ENCODE measurements around the gene WFDC10B. TPM values are rescaled to one million over a fixed set of nuclear protein-coding genes. Genes with fewer than 3 reads are reported as not detected.
"Not testable (repeated sequence)": the region's sequence is repeated elsewhere in the genome, so short reads cannot be mapped to it uniquely, and the experiment has no call there.

The WFDC10B gene
- total RNA-seq, 1 experiment from 2014 or later, result not detected

DNA sequence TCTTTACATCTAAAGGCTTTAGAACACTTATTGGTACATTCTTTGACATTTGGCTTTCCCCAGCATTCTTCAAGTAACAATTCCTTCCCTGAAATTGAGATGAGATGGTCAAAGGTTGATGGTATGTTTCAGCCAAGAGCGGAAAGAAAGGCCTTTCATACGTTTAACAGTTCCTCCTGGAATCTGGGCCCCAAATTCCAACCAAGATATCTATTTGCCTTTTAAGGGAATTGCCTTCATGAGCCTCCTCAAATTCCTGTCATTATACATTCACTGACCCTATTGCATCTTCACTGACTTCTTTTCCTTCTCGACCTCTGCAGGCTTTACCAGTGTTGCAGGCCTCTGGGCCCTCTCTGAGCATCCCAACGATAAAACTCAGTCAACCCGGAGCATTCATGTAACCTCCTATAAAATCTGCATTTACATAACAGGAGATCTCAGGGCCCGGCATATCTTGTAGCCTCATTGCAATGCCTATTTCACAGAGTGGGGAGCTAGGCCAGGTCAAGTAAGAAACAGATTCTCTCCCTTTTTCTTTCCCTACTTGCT, 55.4 kb downstream of the WFDC10B start:
- no peaks in the 10 kb centered on the region for H3K36me3 ChIP-seq (ENCODE audit: low read depth)
- intact Hi-C loops (cut with micrococcal nuclease; ENCODE audit: unreplicated experiment), result no loop called here
- no peak for TF ChIP-seq EZH2 (IDR thresholded peaks at IDR 0.05; ENCODE audit: low read depth)
- TF ChIP-seq, protein P1, sequence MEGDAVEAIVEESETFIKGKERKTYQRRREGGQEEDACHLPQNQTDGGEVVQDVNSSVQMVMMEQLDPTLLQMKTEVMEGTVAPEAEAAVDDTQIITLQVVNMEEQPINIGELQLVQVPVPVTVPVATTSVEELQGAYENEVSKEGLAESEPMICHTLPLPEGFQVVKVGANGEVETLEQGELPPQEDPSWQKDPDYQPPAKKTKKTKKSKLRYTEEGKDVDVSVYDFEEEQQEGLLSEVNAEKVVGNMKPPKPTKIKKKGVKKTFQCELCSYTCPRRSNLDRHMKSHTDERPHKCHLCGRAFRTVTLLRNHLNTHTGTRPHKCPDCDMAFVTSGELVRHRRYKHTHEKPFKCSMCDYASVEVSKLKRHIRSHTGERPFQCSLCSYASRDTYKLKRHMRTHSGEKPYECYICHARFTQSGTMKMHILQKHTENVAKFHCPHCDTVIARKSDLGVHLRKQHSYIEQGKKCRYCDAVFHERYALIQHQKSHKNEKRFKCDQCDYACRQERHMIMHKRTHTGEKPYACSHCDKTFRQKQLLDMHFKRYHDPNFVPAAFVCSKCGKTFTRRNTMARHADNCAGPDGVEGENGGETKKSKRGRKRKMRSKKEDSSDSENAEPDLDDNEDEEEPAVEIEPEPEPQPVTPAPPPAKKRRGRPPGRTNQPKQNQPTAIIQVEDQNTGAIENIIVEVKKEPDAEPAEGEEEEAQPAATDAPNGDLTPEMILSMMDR (conservative IDR thresholded peaks at IDR 0.05), result no peak
- ChIA-PET CTCF (no interaction called here), POLR2A (ENCODE audit: unreplicated experiment) (no interaction called here)
- BruUV-seq (replicated peaks), result no TSS peak
- H3K27me3 ChIP-seq (ENCODE audit: insufficient read depth, low read depth), result no peaks in the 10 kb centered on the region
- H3K4me3 ChIP-seq, result no peak overlapping the region
- DNase-seq, result no peak
- H3K27ac ChIP-seq, result no peak overlapping the region
- no peak overlapping the region for H2AFZ ChIP-seq
- H3K9me2 ChIP-seq (ENCODE audit: insufficient read depth), result no peaks in the 10 kb centered on the region; the same call in 1 of the 2 replicates
- H4K20me1 ChIP-seq (ENCODE audit: insufficient read depth), result no peaks in the 10 kb centered on the region
- no peaks in the 10 kb centered on the region for H3K9me3 ChIP-seq (ENCODE audit: insufficient read depth, low read depth)
- H3F3A ChIP-seq (ENCODE audit: insufficient read depth, low read depth), result no peaks in the 10 kb centered on the region
- H3K4me1 ChIP-seq (replicated peaks; ENCODE audit: insufficient read depth), result no peaks in the 10 kb centered on the region
- no peaks in the 10 kb centered on the region for H3K79me2 ChIP-seq (ENCODE audit: low read depth)
- H3K4me2 ChIP-seq, result no peak overlapping the region

DNA sequence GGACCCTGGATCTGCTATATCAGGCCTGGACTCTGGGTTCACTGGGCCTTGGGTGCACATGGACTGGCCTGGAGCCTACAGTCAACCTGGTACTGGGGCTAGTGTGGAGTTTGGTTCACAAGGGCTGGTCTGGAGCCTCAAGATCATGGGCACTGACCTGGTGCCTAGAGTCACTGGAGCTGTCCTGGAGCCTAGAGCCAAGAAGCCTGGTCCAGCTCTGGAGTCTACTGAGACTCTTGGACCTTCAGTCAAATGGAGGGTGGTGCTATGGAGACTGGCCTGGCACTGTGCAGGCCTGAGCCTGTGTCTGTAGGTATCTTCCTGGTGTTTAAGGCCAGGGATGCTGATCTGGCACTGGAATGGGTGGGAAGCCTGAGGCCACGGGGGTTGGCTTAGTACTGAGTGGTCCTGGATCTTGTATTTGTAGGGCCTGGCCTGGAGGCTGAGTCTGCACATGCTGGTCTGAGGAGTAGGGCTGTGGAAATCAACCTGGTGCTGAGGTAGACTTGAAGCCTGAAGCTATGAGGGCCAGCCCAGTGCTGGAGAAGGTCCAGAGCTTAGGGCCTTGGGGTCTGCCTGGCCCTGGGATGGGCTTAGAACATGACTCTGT, 57.3 kb downstream of the WFDC10B start:
- Histone ChIP-seq H3F3A (ENCODE audit: insufficient read depth, low read depth) (no peaks in the 10 kb centered on the region), H3K9me2 (ENCODE audit: insufficient read depth) (no peaks in the 10 kb centered on the region; the same call in 1 of the 2 replicates), H2AFZ (no peak overlapping the region), H3K27me3 (ENCODE audit: insufficient read depth, low read depth) (no peaks in the 10 kb centered on the region), H3K4me3 (no peak overlapping the region), H3K27ac (no peak overlapping the region), H3K36me3 (ENCODE audit: low read depth) (no peaks in the 10 kb centered on the region), H3K79me2 (ENCODE audit: low read depth) (no peaks in the 10 kb centered on the region), H3K4me1 (replicated peaks; ENCODE audit: insufficient read depth) (no peaks in the 10 kb centered on the region), H3K9me3 (ENCODE audit: insufficient read depth, low read depth) (no peaks in the 10 kb centered on the region), H3K4me2 (no peak overlapping the region), H4K20me1 (ENCODE audit: insufficient read depth) (no peaks in the 10 kb centered on the region)
- no peak for DNase-seq
- POLR2A ChIA-PET (ENCODE audit: unreplicated experiment), result interaction anchor here (0.6 kb wide), 1 partner anchor 186 kb away, joined by 3 read pairs; the partner anchor contains the start of gene SNX21
- intact Hi-C loops (cut with micrococcal nuclease; ENCODE audit: unreplicated experiment), result no loop called here
- no TSS peak for BruUV-seq (replicated peaks)
- CTCF ChIA-PET, result interaction anchor here (0.6 kb wide), 1 partner anchor 211 kb away, joined by 3 read pairs; no protein-coding TSS in a partner anchor
- TF ChIP-seq EZH2 (IDR thresholded peaks at IDR 0.05; ENCODE audit: low read depth), result no peak
- TF ChIP-seq, protein P1 (conservative IDR thresholded peaks at IDR 0.05), result no peak

- POLR2A ChIA-PET (ENCODE audit: unreplicated experiment), result no interaction called here
- Histone ChIP-seq H3K27me3 (ENCODE audit: insufficient read depth, low read depth) (no peaks in the 10 kb centered on the region), H4K20me1 (ENCODE audit: insufficient read depth) (no peaks in the 10 kb centered on the region), H3K27ac (no peak overlapping the region), H3K9me2 (ENCODE audit: insufficient read depth) (no peaks in the 10 kb centered on the region; the same call in 1 of the 2 replicates), H3K4me2 (no peak overlapping the region), H3K4me1 (replicated peaks; ENCODE audit: insufficient read depth) (no peaks in the 10 kb centered on the region), H3F3A (ENCODE audit: insufficient read depth, low read depth) (no peaks in the 10 kb centered on the region), H3K79me2 (ENCODE audit: low read depth) (no peaks in the 10 kb centered on the region), H3K36me3 (ENCODE audit: low read depth) (no peaks in the 10 kb centered on the region), H3K9me3 (ENCODE audit: insufficient read depth, low read depth) (no peaks in the 10 kb centered on the region), H2AFZ (no peak overlapping the region), H3K4me3 (no peak overlapping the region)
- BruUV-seq (replicated peaks), result no TSS peak
- no peak for TF ChIP-seq EZH2 (IDR thresholded peaks at IDR 0.05; ENCODE audit: low read depth)
- TF ChIP-seq, protein P1 (conservative IDR thresholded peaks at IDR 0.05), result no peak
- intact Hi-C loops (cut with micrococcal nuclease; ENCODE audit: unreplicated experiment), result no loop called here
- no peak for DNase-seq
- CTCF ChIA-PET, result no interaction called here
Observed at GRCh38 chr20:45646875-45647274, 57.9 kb downstream of the WFDC10B start.

- DNase-seq; H3K79me2 ChIP-seq (ENCODE audit: low read depth); POLR2A ChIA-PET (ENCODE audit: unreplicated experiment); H3F3A ChIP-seq (ENCODE audit: insufficient read depth, low read depth); CTCF ChIA-PET; H3K4me2 ChIP-seq; H3K4me1 ChIP-seq (replicated peaks; ENCODE audit: insufficient read depth); H3K9me3 ChIP-seq (ENCODE audit: insufficient read depth, low read depth); H3K9me2 ChIP-seq (ENCODE audit: insufficient read depth); H3K27me3 ChIP-seq (ENCODE audit: insufficient read depth, low read depth); intact Hi-C loops (cut with micrococcal nuclease; ENCODE audit: unreplicated experiment); H4K20me1 ChIP-seq (ENCODE audit: insufficient read depth); H2AFZ ChIP-seq; H3K36me3 ChIP-seq (ENCODE audit: low read depth); BruUV-seq (replicated peaks); H3K4me3 ChIP-seq; H3K27ac ChIP-seq: not testable (repeated sequence)
Observed at GRCh38 chr20:45645869-45646268, 59.0 kb downstream of the WFDC10B start.

DNA sequence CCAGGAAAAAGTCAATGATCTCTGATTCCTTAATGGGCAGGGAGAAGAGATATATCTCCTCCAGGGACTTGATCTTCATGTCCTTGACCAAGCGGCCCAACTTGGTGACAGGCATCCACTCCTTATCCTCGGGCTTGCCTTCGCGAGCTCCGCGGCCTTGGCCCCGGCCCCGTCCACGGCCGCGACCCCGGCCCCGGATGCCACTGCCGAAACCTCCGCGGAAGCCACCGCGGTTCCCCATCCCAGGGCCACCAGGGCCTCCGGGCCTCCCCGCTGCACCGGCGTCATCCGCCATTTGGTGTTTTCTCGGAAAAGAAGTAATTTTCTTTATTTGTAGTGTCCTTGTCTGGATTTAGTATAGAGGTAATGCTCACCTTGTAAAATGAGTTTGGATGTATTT, 63.7 kb downstream of the WFDC10B start:
- H3K4me2 ChIP-seq; H3K79me2 ChIP-seq (ENCODE audit: low read depth); H3K36me3 ChIP-seq (ENCODE audit: low read depth); H3F3A ChIP-seq (ENCODE audit: insufficient read depth, low read depth); H3K27me3 ChIP-seq (ENCODE audit: insufficient read depth, low read depth); H3K9me2 ChIP-seq (ENCODE audit: insufficient read depth); H3K9me3 ChIP-seq (ENCODE audit: insufficient read depth, low read depth); H3K27ac ChIP-seq; intact Hi-C loops (cut with micrococcal nuclease; ENCODE audit: unreplicated experiment); H3K4me3 ChIP-seq; H4K20me1 ChIP-seq (ENCODE audit: insufficient read depth); CTCF ChIA-PET; H2AFZ ChIP-seq; POLR2A ChIA-PET (ENCODE audit: unreplicated experiment); DNase-seq; H3K4me1 ChIP-seq (replicated peaks; ENCODE audit: insufficient read depth); BruUV-seq (replicated peaks): not testable (repeated sequence)
